CD14-positive monocyte (primary cell): ENCODE results near the gene GBGT1. TPM values are rescaled to one million over a fixed set of nuclear protein-coding genes. Genes with fewer than 3 reads are reported as not detected.

Experiments
- DNase-seq, 3 donors: peaks; one replicate each; pipeline ENCODE4 v3.0.0-alpha.2; 2011 to 2022
- H2AFZ ChIP-seq: 2 replicates; pipeline ENCODE4 v1.6.0; 2012; ENCODE audit warnings: mild to moderate bottlenecking, low read depth, low read length, inconsistent platforms; ENCODE audit not compliant: insufficient read depth, poor library complexity, severe bottlenecking
- H3K27ac ChIP-seq, 2 donors: 1 replicate in 1 of 2; 2 replicates in 1 of 2; pipeline ENCODE4 v1.5.1; 2012 to 2013; ENCODE audit warnings: low read length in 2 of 2, control low read depth in 1 of 2, inconsistent platforms in 1 of 2, low read depth in 1 of 2, mild to moderate bottlenecking in 1 of 2
- H3K27me3 ChIP-seq, 2 donors: one replicate each; pipeline versions ENCODE4 v1.6.0 to v1.6.1; 2011 to 2013; ENCODE audit warnings: low read length in 2 of 2; ENCODE audit not compliant: control insufficient read depth in 2 of 2, insufficient read depth in 2 of 2
- H3K36me3 ChIP-seq, 2 donors: replicated peaks in 1 of 2; 1 replicate in 1 of 2; 2 replicates in 1 of 2; pipeline versions ENCODE4 v1.5.1 to v1.6.1; 2012 to 2013; ENCODE audit warnings: low read length in 2 of 2, control low read depth in 1 of 2, inconsistent platforms in 1 of 2, mild to moderate bottlenecking in 1 of 2; ENCODE audit not compliant: insufficient read depth in 2 of 2, control insufficient read depth in 1 of 2
- H3K4me1 ChIP-seq, 2 donors: 1 replicate in 1 of 2; 2 replicates in 1 of 2; pipeline versions ENCODE4 v1.5.1 to v1.6.1; 2012 to 2013; ENCODE audit warnings: low read length in 2 of 2, control low read depth in 1 of 2, inconsistent platforms in 1 of 2, mild to moderate bottlenecking in 1 of 2, moderate library complexity in 1 of 2; ENCODE audit not compliant: insufficient read depth in 2 of 2, control insufficient read depth in 1 of 2
- H3K4me2 ChIP-seq: replicated peaks from 2 replicates; pipeline ENCODE3; 2012; ENCODE audit warnings: low read length, moderate library complexity, mild to moderate bottlenecking; ENCODE audit not compliant: poor library complexity, severe bottlenecking; ENCODE audit errors: extremely low read depth
- H3K4me3 ChIP-seq, 3 experiments: fragments of 200-600 bp in 1 of 3; sonication (generic) in 1 of 3; replicated peaks in 1 of 3; 1 replicate in 2 of 3; 2 replicates in 1 of 3; pipeline ENCODE4 v1.5.1; 2011 to 2013; ENCODE audit warnings: low read length in 3 of 3, mild to moderate bottlenecking in 3 of 3, control low read depth in 2 of 3, low read depth in 2 of 3, inconsistent platforms in 1 of 3, moderate library complexity in 1 of 3
- H3K79me2 ChIP-seq: 2 replicates; pipeline ENCODE4 v1.6.0; 2012; ENCODE audit warnings: mild to moderate bottlenecking, control low read depth, inconsistent platforms, low read length, moderate library complexity; ENCODE audit not compliant: insufficient read depth
- H3K9ac ChIP-seq: 2 replicates; pipeline ENCODE4 v1.6.0; 2017; ENCODE audit warnings: low read length, mild to moderate bottlenecking; ENCODE audit not compliant: insufficient read depth, poor library complexity, severe bottlenecking
- H3K9me3 ChIP-seq, 2 donors: replicated peaks in 1 of 2; 1 replicate in 1 of 2; 2 replicates in 1 of 2; pipeline versions ENCODE4 v1.5.1 to v1.6.1; 2012 to 2013; ENCODE audit warnings: low read length in 2 of 2, control low read depth in 1 of 2; ENCODE audit not compliant: control insufficient read depth in 1 of 2, insufficient read depth in 1 of 2
- H4K20me1 ChIP-seq: 2 replicates; pipeline ENCODE4 v1.6.0; 2012; ENCODE audit warnings: mild to moderate bottlenecking, low read length, control low read depth, moderate library complexity; ENCODE audit not compliant: insufficient read depth
- H3K27ac Mint-ChIP-seq, 7 donors: one replicate each; pipeline ENCODE4 v1.8.0; 2020; ENCODE audit warnings: mild to moderate bottlenecking in 7 of 7, mixed read lengths in 7 of 7, moderate library complexity in 6 of 7, inconsistent platforms in 2 of 7
- H3K27me3 Mint-ChIP-seq, 3 donors: one replicate each; pipeline ENCODE4 v1.8.0; 2021 to 2022; ENCODE audit warnings: low read depth in 3 of 3, mild to moderate bottlenecking in 3 of 3, mixed read lengths in 3 of 3, moderate library complexity in 3 of 3, inconsistent platforms in 1 of 3
- H3K36me3 Mint-ChIP-seq, 2 donors: one replicate each; pipeline ENCODE4 v1.8.0; 2020; ENCODE audit warnings: mixed read lengths in 2 of 2, inconsistent platforms in 1 of 2, mild to moderate bottlenecking in 1 of 2
- H3K4me1 Mint-ChIP-seq: one replicate; pipeline ENCODE4 v1.8.0; 2020; ENCODE audit warnings: mild to moderate bottlenecking, mixed read lengths
- H3K4me3 Mint-ChIP-seq, 2 donors: one replicate each; pipeline ENCODE4 v1.8.0; 2020; ENCODE audit warnings: mild to moderate bottlenecking in 2 of 2, mixed read lengths in 2 of 2, moderate library complexity in 1 of 2
- H3K9me3 Mint-ChIP-seq, 7 donors: one replicate each; pipeline ENCODE4 v1.8.0; 2020 to 2022; ENCODE audit warnings: mixed read lengths in 7 of 7, mild to moderate bottlenecking in 6 of 7, moderate library complexity in 6 of 7, inconsistent platforms in 2 of 7
- WGBS: methylation state at CpG from one replicate; pipeline ENCODE4 v1.1.5; 2013; ENCODE audit warnings: missing lambda C conversion rate; ENCODE audit not compliant: insufficient coverage; 5-methylcytosine and 5-hydroxymethylcytosine counted together
- intact Hi-C, 2 donors: fragments of 100-400 bp; cut with micrococcal nuclease; formaldehyde crosslinking; loops; one replicate each; pipeline versions ENCODE4 v1.15.0 to v1.15.1; 2023
- polyA plus RNA-seq, 3 donors: library from polyadenylated mRNA; depleted of rRNA in 1 of 3; unstranded in 2 of 3; stranded (reverse) in 1 of 3; fragments of 300-500 nt in 2 of 3; fragments of >200 nt in 1 of 3; fragmentation: Illumina TruSeq in 2 of 3; gene quantifications; 1 replicate in 2 of 3; 2 replicates in 1 of 3; pipeline ENCODE4 v1.2.3, GENCODE V29; 2012 to 2021
- TF ChIP-seq, protein P1 (sequence below): fragments of 200-600 bp; IDR thresholded peaks from one replicate; pipeline ENCODE4 v1.8.0; 2022; ENCODE audit warnings: antibody characterized with exemption, mild to moderate bottlenecking

GBGT1 gene
- polyA plus RNA-seq, 3 donors: 7.1 to 40.1 (median 8.0) TPM

DNA sequence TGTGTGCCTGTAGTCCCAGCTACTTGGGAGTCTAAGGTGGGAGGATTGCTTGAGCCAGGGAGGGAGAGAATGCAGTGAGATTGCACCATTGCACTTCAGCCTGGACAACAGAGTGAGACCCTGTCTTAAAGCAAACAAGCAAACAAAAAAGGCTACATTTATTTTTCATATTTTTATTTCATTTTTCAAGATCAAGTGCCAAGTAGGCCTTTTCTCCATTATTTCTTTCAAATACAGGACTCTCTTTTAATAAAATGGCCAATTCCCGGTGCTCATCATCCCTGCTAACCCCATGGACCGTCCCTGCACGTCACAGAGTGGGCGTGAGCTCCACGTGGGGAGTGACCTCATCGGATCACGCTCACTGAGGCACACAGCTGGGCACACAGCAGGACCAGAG is 9.3 kb upstream of the GBGT1 start:
- Histone ChIP-seq H3K9ac (no peak overlapping the region), H3K9me3 (no peaks in the 10 kb centered on the region), H3K27ac (no peak overlapping the region), H3K4me2 (no peak overlapping the region), H3K4me3 (no peak overlapping the region), H3K4me1 (no peaks in the 10 kb centered on the region), H3K79me2 (no peaks in the 10 kb centered on the region), H3K27me3 (no peaks in the 10 kb centered on the region), H2AFZ (no peak overlapping the region), H4K20me1 (no peaks in the 10 kb centered on the region), H3K36me3 (no peaks in the 10 kb centered on the region)
- WGBS: 94% methylated on average over 6 of the region's 7 CpGs
- H3K36me3 Mint-ChIP-seq: no peaks in the 10 kb centered on the region
- no peak overlapping the region for H3K27ac Mint-ChIP-seq
- no peak for DNase-seq
- intact Hi-C loops: no loop called here
- H3K27me3 Mint-ChIP-seq: peaks cover 4 to 9% (median 8%) of the 10 kb centered on the region in 3 donors
- peaks cover 0 to 6% (median 0%) of the 10 kb centered on the region in 7 donors for H3K9me3 Mint-ChIP-seq
- TF ChIP-seq, protein P1, sequence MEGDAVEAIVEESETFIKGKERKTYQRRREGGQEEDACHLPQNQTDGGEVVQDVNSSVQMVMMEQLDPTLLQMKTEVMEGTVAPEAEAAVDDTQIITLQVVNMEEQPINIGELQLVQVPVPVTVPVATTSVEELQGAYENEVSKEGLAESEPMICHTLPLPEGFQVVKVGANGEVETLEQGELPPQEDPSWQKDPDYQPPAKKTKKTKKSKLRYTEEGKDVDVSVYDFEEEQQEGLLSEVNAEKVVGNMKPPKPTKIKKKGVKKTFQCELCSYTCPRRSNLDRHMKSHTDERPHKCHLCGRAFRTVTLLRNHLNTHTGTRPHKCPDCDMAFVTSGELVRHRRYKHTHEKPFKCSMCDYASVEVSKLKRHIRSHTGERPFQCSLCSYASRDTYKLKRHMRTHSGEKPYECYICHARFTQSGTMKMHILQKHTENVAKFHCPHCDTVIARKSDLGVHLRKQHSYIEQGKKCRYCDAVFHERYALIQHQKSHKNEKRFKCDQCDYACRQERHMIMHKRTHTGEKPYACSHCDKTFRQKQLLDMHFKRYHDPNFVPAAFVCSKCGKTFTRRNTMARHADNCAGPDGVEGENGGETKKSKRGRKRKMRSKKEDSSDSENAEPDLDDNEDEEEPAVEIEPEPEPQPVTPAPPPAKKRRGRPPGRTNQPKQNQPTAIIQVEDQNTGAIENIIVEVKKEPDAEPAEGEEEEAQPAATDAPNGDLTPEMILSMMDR: no peak
- H3K4me3 Mint-ChIP-seq: no peak overlapping the region
- no peaks in the 10 kb centered on the region for H3K4me1 Mint-ChIP-seq

DNA sequence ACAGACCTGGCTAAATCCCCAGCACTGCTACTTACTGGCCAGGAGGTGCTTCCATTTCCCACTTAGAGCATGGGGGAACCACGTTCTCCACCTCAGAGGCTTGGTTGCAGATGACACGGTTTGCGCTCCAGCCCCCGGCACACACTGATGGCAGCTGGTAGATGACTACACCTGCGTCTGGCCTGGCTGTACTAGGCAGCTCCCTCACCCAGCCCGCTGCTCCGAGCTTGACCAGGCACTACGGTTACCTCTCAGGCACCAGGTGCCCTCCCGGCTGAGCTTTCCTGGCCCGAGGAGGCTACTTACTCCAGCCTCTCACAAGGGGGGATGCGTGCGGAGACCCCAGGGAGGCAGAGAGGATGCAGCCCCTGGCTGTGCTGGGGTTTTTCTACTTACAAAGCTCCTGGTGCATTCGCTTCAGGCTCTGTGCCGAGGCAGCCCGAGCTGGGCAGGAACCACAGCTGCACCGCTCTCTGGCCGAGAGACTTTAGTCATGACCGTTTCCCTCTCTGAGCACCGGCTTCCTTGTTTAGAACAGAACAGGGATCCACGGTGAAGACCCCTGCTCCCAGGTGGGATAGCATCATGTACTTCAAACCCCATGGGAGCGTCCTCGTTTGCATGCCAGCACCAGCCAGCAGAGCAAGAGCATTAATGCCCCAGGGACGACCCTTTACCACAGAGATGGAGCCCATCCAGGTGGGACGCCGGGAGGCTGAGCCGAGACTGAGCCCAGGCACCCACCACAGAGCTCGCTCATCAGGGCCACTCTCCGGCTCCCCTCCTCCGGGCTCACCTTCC is 7.6 kb upstream of the GBGT1 start:
- Mint-ChIP-seq H3K4me3 (no peak overlapping the region), H3K4me1 (no peaks in the 10 kb centered on the region), H3K27me3 (peaks cover 7 to 11% (median 9%) of the 10 kb centered on the region in 3 donors), H3K27ac (no peak overlapping the region), H3K36me3 (no peaks in the 10 kb centered on the region), H3K9me3 (peaks cover 0 to 6% (median 0%) of the 10 kb centered on the region in 7 donors)
- H3K4me2 ChIP-seq: no peak overlapping the region
- no peaks in the 10 kb centered on the region for H3K79me2 ChIP-seq
- no peak overlapping the region for H3K9ac ChIP-seq
- H4K20me1 ChIP-seq: no peaks in the 10 kb centered on the region
- WGBS: 89% methylated on average over 29 of the region's 29 CpGs
- H3K4me3 ChIP-seq: no peak overlapping the region
- TF ChIP-seq, protein P1: no peak
- H3K9me3 ChIP-seq: no peaks in the 10 kb centered on the region
- DNase-seq: no peak
- intact Hi-C loops: no loop called here
- H3K4me1 ChIP-seq: no peaks in the 10 kb centered on the region
- H3K36me3 ChIP-seq: no peaks in the 10 kb centered on the region
- no peaks in the 10 kb centered on the region for H3K27me3 ChIP-seq
- no peak overlapping the region for H2AFZ ChIP-seq
- H3K27ac ChIP-seq: no peak overlapping the region
